Measurements from ENCODE around the gene CFAP57. TPM values are rescaled to one million over a fixed set of nuclear protein-coding genes. Genes with fewer than 3 reads are reported as not detected.

Gene CFAP57
- total and polyA plus RNA-seq, 9 of the 15 experiments (the other 6 are each of a cell fraction or from before 2014, with no cell fraction given), result 0.04 to 0.22 (median 0.07) TPM; not detected in 3

DNA sequence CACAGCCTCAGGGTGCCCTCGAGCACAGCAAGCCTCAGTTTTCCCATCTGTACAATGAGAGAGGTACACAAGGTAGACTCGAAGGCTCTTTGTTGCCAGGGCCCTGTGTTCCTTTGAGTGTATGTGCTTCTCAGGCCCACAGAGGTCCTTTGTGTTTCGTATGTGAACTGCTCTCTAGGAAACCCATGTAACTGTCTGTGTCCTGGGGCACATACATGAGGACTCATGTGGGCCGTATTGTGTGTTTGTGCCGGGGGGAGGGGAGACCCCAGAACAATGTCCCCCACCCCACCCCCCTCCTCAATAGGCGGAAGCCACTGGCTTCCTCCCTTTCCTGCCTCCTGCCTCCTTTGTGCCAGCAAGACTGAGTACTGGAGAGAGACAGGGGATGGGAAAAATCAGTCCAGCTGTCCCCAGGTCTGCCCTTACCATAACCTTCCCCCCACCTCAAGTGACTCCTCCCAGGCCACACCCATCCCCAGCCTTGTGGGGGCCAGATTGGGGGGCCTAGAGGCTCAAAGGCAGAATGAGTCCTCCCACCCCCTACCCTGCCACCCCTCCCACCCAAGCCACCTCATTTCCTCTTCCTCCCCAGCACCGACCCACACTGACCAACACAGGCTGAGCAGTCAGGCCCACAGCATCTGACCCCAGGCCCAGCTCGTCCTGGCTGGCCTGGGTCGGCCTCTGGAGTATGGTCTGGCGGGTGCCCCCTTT lies 128.4 kb downstream of the CFAP57 start, which contains the start of gene TIE1:
TSS of gene TIE1 (plus strand) at position 605 of the 717 bp plus-strand sequence. CDS start at position 695, 90 bp downstream.
- DNase-seq (ENCODE audit: extremely low read depth in 1 of 4, low spot score in 3 of 4), result no peak
- TF ChIP-seq ZNF609 (CRISPR knock-in tag; IDR thresholded peaks at IDR 0.05; ENCODE audit: borderline replicate concordance) (no peak), FOXJ3 (CRISPR knock-in tag; IDR thresholded peaks at IDR 0.05) (no peak), ZNF780A (CRISPR knock-in tag; IDR thresholded peaks at IDR 0.05) (no peak), CXXC5 (CRISPR knock-in tag; IDR thresholded peaks at IDR 0.05) (no peak), RBM15 (IDR thresholded peaks at IDR 0.05; ENCODE audit: insufficient read depth, low read length) (no peak), PREB (CRISPR knock-in tag; IDR thresholded peaks at IDR 0.05) (no peak), BRD4 (IDR thresholded peaks at IDR 0.05) (no peak), TCFL5 (CRISPR knock-in tag; conservative IDR thresholded peaks at IDR 0.05) (no peak), CBX8 (IDR thresholded peaks at IDR 0.05; ENCODE audit: borderline replicate concordance, extremely low read depth, low read depth, low read length, poor library complexity, severe bottlenecking) (no peak), HEY1 (CRISPR knock-in tag; IDR thresholded peaks at IDR 0.05; ENCODE audit: borderline replicate concordance) (no peak), TCF3 (CRISPR knock-in tag; IDR thresholded peaks at IDR 0.05) (no peak)
- TF ChIP-seq, protein P1, sequence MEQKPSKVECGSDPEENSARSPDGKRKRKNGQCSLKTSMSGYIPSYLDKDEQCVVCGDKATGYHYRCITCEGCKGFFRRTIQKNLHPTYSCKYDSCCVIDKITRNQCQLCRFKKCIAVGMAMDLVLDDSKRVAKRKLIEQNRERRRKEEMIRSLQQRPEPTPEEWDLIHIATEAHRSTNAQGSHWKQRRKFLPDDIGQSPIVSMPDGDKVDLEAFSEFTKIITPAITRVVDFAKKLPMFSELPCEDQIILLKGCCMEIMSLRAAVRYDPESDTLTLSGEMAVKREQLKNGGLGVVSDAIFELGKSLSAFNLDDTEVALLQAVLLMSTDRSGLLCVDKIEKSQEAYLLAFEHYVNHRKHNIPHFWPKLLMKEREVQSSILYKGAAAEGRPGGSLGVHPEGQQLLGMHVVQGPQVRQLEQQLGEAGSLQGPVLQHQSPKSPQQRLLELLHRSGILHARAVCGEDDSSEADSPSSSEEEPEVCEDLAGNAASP (IDR thresholded peaks at IDR 0.05), result no peak
- Histone ChIP-seq H3K9ac (ENCODE audit: insufficient read depth in 1 of 2, low read depth in 2 of 2, low read length in 2 of 2) (peak within 1 kb of the TSS in 1 of 2 experiments; percentile 7; a peak in 1 of 4 replicates), H3K4me3 (no peak within 1 kb of the TSS), H3K79me2 (ENCODE audit: control insufficient read depth, insufficient read depth, low read length) (no peaks in the 10 kb centered on the region), H3K4me2 (ENCODE audit: insufficient read depth, low read length) (no peak within 1 kb of the TSS), H4K20me1 (replicated peaks; ENCODE audit: control insufficient read depth, insufficient read depth, low read length) (peaks cover 4% of the 10 kb centered on the region; the same call in 1 of the 2 replicates), H3K36me3 (ENCODE audit: control insufficient read depth, insufficient read depth, low read length) (no peaks in the 10 kb centered on the region), H3K4me1 (replicated peaks in 1 of 2; ENCODE audit: control insufficient read depth in 2 of 2, insufficient read depth in 2 of 2, low read length in 2 of 2) (peaks cover 4 to 10% of the 10 kb centered on the region in 2 experiments; a peak in 4 of 5 replicates), H3K9me1 (ENCODE audit: control insufficient read depth, insufficient read depth, low read length) (no peaks in the 10 kb centered on the region), H3K27ac (ENCODE audit: extremely low read depth, low read depth, low read length) (no peak within 1 kb of the TSS), H3K27me3 (ENCODE audit: control insufficient read depth in 2 of 2, insufficient read depth in 2 of 2, low read length in 2 of 2) (peaks cover 21 to 48% of the 10 kb centered on the region in 2 experiments), H2AFZ (ENCODE audit: low read depth, low read length) (no peak within 1 kb of the TSS), H3K9me3 (replicated peaks; ENCODE audit: control insufficient read depth, insufficient read depth, low read depth, low read length) (no peaks in the 10 kb centered on the region)
- no peak for FAIRE-seq
- intact Hi-C loops (cut with micrococcal nuclease) (no loop called here), in situ Hi-C loops (cut with MboI) (no loop called here)
- no TSS peak for BruUV-seq (replicated peaks)
- 14% methylated on average over 10 of the region's 10 CpGs for whole genome bisulfite sequencing (ENCODE audit: insufficient coverage, low coverage, missing lambda C conversion rate)
- POLR2A ChIA-PET, result no interaction called here
- ATAC-seq, result no peak
- CTCF ChIA-PET (ENCODE audit: low intra/inter-chr PET ratio), result no interaction called here

All from K562 (cell line).